Right kidney (tissue), 1 donor: ENCODE results near the gene BANK1.

ENCODE experiments used
- DNase-seq: peaks from one replicate; pipeline ENCODE4 v3.0.0-alpha.2; 2016

Gene BANK1

DNA sequence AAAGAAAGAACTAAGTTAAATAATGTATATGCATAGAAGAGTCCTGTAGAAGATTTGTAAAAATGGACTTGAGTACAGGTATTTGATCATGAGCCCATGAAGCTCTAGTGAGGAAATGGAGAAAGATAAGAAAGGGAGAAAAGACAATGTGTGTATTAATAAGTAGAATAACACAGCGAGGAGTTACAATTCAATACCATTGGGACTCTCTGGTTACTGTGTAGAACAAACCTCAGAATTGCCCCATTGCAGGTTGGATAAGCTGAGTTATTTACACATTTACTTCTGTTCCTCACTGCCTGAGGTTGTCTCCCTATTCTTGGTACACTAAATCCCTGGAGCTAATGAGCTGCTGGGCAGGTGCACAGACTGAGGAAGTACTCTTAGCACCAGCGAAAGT, 33.3 kb downstream of the BANK1 start:
- DNase-seq: no peak

DNA sequence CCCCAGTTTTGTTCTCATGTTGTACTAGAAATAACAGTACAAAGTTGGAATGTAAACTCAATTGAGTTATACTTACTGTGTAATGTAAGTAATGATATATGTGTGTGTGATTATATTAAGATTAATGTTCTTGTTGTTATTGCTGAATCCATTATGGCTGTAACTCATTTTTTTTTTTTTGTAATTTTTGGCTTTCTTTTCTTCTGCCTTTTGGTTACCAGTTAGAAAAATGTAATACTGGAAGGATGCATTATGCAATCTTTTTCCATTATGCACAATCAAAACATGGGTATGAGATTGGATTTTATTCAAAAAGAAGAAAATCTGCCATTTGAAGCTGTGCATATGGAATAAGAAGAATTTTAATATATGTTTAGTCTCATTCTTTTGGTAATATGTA, 34.0 kb downstream of the BANK1 start:
- no peak for DNase-seq

DNA sequence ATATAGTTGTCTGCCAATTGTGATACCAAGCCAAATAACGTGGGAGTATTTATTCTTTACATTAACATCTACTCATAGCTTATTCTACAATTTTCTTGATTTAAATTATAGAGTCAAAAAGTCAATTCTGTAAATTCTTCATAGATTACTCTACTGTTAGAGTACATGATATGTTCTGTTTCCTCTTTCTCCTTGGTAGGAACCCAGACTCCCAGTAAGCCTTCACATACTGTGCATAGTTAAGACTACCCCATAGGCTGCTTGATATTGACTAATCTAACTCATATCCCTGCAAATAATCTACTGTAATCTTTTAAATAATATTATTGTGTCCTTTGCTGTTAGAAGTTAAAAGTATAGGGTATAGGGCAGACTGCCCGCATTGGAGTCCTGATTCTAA, 35.4 kb downstream of the BANK1 start:
- DNase-seq: no peak

DNA sequence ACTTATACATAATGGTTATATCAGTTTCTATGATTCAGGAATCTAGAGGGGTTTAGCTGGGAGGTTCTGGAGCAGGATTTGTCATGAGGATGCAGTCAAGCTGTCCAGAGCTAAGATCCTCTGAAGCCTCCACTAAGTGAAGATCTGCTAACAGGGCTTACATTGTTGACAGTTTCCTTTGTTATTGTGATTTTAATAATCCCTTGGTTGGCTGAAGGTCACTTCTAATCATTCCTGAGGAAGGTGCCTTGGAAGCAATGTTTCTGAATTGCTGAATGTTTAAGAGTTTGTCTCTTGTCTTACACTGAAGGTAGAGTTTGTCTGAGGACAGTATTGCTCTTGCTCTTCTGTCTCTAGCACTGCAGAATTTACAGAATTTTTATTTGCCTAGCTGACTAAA, 41.3 kb downstream of the BANK1 start:
- DNase-seq: no peak

DNA sequence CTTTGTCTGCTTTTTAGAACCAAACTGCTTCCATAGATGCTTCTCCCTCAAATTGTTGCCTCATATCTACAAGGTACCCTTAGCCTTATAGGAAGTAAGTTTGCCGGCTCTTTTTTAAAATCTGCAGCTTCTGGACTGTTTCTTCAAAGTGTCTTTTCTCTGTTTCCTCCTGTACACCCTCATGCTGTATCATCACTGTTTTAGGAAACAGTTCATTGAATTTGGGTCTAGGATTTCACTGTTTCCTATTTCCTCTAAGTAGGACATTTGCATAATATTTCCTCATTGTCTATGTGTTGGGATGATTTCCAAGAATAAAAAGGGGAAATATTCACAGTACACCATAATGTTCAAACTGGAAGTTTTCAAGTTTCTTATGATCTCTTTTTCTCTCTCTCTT, 43.0 kb downstream of the BANK1 start:
- DNase-seq: no peak

DNA sequence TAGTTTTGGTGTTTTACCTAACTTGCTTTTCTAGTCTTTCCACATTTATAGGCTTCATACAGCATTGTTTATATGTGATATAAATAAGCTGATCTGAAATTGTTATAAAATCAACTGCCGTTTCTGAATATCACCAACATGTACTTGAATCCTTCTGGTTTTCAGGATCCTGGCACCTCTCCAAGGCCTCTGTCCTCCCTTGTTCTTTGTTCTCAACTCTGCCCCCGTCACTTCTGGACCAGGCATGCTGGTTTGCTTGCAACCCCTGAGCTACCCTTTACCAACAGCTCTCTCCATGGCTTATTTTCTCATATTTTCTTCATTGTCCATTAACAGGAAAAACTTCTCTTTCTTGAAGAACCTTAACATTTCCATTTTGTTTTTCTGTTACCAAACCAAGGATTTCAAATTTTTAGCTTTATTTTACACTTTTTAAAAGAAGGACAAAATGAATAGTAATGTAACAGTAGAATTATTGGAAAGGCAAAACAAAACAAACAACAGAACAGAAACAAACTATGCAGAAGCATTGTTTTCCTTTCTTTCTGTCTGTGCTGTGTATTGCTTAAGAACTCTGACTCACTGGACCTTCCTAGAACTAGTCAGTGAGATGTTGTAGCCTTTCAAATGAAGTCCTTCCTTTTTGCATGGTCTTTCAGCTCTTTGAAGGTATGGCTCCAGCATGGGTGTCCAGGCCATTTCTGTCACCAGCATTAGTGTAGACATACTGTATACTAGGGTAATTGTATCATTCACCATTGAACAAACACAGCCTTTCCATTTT, 44.8 kb downstream of the BANK1 start:
- DNase-seq: no peak

DNA sequence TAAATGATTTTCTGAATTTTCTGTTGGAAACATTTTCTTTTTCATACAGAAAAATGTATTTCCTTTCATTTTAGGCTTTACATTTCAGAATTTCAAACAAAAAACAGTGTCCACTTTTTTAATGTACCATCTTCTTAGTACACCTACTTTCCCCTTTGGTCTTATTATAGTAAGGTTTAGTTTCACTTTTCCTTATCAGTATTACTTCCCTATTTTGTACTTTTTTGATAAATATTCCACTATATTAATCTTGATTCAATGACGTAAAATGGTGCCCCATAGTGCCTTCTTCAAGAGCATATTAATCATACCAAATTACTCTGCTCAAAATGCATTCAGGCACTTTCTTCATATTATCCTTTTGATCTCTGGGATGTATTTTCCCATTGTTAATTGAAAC, 52.5 kb downstream of the BANK1 start:
- DNase-seq: no peak

DNA sequence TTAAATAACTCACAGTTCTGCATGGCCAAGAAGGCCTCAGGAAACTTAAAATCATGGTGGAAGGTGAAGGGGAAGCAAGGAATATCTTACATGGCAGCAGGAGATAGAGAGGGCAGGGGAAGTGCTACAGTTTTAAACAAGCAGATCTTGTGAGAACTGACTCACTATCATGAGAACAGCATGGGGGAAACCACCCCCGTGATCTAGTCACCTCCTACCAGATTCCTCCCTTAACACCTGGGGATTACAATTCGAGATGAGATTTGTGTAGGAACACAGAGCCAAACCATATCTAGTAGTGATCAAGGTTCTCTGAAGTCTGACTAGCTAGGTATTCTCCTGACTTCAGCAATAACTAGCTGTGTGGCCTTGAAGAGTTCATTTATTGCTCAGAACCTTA, 56.0 kb downstream of the BANK1 start:
- DNase-seq: no peak

DNA sequence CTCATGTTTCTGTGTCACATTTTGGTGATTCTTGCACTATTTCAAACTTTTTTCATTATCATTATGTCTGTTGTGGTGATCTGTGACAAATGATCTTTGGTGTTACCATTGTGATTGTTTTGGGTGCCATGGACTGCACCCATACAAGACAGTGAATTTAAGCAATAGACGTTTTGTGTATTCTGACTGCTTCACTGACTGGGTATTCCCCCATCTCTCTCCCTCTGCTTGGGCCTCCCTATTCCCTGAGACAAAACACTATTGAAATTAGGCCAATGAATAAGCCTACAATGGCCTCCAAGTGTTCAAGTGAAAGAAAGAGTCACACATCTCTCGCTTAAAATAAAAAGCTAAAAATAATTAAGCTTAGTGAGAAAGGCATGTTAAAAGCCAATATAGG, 60.2 kb downstream of the BANK1 start:
- DNase-seq: no peak

DNA sequence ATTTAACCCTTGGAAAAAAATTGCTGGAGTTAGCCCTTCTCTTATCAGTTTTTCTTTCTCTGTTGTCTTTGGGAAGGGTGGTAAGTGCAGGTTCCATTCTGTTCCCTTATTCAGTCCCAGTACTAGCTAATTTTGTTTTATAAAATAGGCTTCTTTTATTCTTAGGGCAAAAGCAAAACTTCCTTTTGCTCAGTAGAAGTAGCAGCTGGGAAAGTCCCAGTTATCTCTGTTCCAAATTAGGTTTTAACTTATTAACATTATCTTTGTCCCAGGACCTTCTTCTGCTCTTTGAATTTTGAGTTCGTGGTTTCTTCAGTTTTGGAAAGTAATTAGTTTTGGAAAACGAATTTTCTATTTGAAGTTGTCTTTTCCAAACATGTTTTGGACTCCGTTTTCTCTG, 61.1 kb downstream of the BANK1 start:
- no peak for DNase-seq

DNA sequence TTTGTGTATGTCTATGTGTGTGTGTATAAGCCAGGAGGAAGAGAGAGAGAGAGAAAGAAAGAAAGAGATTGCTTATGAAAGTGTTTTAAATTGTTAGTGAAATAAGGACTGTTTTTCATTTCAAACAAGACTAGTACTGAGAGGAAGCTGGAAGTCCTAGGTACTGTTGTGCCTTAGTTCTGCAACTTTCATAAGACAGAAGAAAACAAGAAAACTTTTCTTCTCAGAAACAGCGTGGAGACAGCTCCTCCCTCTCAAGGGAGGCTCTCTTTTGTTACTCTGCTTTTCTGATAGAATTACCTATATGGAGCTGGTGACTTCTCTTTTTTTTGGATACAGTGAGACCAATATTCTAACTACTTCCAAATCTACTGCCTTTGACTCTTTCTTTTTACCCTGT, 62.5 kb downstream of the BANK1 start:
- no peak for DNase-seq

DNA sequence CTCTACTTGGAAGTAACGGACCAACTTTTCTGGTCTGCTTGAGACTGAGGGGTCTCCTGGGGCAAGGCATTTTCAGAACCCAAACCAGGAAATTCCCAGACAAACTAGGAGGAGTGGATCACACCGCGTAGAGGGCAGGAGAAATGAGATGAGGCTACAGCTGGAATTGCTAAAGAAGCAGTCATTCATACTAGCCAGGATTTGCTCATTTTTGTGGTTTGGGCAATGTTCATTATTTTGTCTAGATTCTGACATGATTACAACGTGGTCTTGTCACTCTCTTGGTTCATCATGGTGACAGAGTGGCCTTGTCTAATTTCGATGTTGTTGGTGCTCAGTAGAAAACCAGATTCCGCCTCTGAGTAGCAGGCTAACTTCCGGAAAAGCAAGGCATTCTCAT, 63.2 kb downstream of the BANK1 start:
- DNase-seq: no peak

DNA sequence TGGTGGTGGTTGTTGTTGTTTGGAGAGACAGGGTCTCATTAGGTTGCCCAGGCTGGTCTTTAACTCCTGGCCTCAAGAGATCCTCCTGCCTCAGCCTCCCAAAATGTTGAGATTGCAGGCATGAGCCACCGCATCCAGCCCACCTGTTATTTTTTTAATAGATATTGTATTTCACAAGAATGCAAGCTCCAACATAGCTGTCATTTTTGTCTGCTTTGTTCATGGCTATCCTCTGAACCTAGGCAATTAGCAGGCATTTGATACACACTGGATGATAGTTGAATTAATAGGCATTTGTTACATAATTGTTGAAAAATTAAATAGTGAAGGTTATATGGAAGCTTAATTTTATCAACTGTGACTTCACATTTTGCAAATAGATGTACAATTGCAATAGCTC, 64.7 kb downstream of the BANK1 start:
- DNase-seq: no peak

DNA sequence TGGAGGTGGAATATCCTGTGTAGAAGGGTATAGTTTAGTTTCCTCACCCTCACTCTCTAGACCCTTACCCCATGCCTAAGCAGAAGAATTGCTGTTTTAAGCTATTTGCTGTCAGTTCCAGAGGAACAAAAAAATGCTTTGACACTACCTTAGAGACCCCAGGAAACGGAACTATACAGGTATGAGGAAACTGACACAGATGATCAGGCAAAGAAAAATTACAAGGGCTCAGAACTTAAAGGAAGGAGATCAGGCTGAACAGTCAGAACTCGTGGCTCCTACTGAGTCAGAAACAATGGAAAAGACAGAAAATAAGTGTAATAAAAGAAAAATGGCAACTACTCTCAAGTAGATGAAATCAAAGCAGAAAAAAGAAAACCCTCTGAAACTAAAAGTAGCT, 65.6 kb downstream of the BANK1 start:
- no peak for DNase-seq

DNA sequence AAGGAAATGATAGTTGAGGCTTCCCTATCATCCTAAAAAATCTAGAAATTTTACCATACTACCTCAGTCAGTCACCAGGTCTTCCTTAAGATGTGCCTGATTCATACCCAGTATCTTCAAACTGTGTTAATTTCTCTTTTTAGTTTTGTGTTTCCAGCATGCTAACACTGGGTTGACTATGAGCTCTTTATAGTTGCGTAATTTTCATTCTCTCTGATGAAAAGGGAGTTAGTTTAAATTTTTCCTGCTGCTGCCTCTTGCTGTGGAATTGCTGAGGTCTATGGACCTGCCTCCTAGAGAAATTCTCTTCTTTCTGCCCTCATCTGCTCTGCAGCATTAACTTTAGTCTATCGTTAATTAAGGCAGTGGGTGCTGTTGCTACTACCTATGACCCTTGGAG, 66.6 kb downstream of the BANK1 start:
- no peak for DNase-seq

DNA sequence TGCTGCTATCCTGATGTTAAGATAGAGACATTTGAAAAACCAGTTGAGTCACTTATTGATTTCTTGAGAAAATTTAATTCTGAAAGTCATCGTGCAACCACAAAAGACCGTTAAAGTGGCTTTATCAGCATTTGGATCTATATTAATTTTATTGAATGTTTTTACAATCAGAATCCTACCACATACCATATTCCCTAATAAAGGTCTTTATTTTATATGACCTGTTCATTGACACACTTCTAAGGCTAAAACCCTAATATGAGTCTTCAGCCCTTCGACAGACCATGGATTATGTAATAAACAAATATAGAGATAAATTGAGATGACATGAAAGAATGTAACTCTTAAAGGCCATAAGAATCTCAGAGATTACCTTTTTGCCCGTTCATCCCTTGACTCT, 68.1 kb downstream of the BANK1 start:
- DNase-seq: no peak

DNA sequence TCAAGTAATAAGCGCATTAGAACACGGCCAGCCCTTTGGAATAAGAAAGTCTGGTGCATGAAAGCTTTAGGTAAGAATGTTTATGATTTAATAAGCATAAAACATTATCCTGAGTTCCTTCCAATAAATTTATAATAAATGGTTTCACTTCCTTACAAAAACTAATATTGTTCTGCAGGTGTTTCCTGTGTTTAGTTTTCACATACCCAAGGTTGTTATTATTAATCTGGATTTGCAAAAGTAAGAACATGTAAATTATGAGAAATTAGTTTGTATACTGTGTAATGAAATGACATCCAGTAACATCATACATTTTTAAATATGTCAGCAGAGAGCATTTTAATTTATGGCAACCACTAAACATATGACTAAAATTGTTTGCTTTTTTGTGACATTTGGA, 72.1 kb downstream of the BANK1 start:
- no peak for DNase-seq

DNA sequence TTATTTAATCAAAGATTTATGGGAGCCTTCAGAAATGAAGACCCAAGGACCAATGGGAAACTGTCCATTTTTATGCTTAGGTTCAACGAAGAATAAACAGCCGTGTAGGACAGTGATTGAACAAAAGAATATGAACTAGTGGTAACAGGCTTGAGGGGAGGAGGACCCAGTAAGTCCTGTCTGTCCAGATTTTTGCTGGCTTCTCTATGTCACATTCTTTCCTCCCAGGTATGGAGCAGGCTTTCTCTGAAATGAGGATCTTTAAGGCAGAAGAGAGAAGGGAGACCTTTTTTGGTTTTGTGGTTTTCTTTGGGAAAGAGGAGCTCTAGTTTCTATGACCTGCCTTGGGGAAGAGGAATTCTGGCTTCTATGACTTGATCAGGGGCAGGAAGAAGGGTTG, 74.1 kb downstream of the BANK1 start:
- DNase-seq: no peak

DNA sequence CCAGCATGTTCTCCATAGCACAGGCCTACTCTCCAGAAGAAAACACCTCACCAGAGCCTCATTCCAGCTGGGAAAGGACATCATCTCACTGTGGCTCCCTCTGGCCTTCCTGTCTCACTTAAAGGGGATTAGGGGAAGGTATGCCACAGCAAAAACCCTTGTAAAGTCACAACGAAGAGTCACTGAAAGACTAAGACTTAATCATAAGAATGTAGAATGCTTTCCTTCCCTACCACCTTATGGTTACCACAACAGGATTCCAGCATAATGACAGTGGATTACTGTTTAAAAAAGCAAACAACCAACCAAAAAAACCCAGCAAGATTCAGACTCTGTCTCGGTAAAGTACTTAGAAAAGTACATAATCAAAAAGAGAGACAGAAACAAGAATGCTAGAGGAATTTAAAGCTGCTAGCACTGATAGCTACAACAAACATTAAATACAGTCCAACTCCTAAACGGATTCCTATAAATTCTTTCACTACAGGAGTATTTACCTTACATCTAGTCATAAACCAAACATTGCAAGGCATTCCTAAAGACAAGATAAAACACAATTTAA, 75.1 kb downstream of the BANK1 start:
- DNase-seq: no peak

DNA sequence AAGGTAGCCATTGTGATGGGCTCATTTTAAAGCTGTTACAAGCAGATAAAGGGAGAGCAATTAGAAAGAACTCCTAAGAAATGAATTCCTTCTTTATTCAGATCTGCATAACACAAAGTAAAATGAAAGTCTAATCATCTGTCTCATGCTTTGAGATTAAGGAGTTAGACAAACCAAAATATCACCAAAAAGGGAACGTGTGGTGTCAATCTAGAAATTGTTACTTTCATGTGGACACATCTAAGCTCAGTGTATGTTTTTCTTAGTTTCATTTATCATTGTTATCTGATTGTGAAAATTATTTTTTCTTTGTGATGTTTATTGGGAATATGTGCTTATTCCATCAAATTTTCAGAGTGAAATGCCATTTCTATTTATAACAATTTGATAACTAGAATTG, 80.3 kb downstream of the BANK1 start:
- DNase-seq: no peak

DNA sequence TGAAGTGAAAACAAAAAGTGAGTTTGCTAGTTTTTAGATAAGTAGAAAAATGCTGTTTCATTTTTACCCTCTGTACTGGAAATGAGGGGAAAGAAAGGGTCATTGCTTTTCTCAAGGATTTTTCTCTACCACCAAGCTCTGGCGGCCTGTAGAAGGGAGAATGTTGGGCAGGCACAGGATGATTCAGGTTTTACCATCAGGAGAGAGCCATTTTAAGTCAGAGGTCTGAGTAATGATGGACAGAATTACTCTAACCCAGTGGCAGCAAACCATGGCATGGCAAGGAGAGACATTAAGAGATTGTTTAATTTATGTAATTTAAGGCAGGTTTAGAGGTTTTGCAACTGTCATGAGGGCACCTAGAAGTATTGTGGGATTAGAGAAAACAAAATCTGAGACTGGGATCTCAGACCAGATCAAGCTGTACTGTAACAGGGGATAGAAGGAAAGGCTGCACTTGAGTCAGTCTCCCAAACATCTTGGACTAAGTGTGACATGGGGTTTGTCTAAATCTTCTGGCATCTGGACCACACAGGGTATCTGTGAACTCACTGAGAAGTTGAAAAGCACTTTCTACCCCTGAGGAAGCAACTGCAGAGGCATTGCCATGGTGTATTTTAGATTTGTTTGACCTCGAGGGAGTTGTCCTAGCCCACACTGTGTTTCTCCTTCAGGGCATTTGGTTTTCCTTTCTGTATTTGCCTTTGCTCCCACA, 81.6 kb downstream of the BANK1 start:
- no peak for DNase-seq

DNA sequence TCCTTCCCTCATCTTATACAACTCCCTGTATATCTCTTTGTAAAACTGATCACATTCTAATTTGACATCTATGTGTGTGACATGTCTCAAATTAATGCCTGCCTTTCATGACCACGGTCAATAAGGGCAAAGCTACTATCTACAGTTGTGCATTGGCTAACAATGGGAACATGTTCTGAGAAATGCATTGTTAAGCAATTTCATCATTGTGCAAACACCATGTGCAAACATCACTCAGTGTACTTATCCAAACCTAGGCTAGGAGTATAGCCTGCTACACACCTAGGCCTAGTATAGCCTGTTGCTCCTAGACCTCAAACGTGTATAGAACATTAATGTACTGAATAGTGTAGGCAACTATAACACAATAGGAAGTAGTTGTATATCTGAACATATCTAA, 95.0 kb downstream of the BANK1 start:
- DNase-seq: no peak

DNA sequence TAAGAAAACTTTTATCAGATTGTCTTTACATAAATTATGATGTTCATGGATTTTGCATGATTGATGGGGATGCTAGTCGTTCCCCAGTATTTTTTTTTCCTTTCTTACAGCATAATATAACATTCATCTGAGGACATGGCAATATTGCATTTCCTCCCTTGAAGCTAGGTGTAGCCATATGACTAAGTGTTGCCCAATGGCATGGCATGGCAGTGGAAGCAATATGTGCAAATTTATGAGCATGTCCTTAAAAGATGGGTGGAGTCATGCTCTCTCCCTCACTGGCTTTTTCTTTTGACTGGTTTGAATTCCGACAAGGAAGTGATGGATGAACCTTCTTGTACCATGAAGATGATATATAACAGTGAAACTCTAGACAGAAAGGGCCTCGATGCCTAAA, 96.3 kb downstream of the BANK1 start:
- no peak for DNase-seq

DNA sequence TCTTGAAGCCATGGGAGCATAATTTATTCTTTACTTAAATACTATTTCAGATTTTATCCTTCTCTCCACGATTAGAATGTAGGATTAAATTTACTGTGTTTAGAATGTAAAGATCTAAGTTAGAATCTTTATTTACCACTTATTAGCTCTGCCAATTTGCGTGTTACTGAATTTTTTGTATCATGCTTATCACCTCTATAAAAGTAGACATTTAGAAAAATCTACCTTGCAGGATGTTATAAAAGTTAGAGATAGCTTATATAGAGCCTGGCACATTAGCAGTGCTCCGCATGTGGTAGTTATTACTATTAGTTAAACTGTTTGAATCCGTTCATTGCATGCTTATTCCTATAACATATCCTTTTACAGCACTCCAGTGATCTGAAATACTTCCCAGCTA, 97.9 kb downstream of the BANK1 start:
- no peak for DNase-seq
